ENCODE results near the gene WDR11.
"Not testable (repeated sequence)": the region's sequence is repeated elsewhere in the genome, so short reads cannot be mapped to it uniquely, and the experiment has no call there.

The WDR11 gene

DNA sequence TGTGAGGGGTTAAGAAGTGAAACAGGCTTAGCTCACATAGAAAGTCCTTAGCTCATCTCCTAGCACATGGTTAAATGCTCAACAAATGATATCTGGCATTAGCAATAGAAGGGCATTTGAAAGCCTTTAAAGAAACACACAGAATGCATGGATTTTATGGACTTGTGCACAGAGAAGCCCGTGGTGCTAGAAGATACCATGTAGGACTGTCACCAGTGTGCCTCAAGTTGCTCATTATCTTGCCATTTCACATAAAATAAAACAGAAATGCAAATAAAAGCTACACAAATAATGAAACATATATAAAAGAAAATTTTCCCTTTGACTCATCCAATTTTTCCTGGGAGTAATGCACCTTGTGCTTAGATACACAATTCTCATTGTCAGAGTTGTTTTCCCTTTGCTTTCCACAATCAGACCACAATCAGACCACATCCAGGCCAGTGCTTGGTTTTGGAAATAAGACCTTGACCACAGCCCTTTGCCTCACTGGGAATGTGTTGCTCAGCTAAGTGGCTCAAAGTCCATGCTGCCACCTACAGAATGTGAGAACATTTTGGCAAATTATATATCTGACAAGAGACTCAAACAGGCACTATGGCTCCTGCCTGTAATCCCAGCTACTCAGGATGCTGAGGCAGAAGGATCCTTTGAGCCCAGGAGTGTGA is 9.5 kb upstream of the WDR11 start:
- no peak for DNase-seq (ENCODE audit: low spot score)

DNA sequence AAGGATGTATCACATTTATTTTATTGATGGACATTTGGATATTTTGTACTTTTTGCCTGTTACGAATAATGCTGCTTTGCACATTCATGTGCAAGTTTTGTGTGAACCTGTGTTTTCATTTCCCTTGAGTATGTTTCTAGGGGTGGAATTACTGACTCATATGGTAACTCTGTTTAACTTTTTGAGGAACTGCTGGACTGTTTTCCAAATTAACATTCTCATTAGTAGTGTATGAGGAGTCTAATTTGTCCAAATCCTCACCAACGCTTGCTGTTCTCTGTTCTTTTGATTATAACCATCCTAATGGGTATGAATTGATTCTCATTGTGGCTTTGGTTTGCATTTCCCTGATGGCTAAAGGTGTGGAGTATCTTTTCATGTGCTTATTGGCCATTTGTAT is 3.2 kb downstream of the WDR11 start:
- no peak for DNase-seq (ENCODE audit: low spot score)

DNA sequence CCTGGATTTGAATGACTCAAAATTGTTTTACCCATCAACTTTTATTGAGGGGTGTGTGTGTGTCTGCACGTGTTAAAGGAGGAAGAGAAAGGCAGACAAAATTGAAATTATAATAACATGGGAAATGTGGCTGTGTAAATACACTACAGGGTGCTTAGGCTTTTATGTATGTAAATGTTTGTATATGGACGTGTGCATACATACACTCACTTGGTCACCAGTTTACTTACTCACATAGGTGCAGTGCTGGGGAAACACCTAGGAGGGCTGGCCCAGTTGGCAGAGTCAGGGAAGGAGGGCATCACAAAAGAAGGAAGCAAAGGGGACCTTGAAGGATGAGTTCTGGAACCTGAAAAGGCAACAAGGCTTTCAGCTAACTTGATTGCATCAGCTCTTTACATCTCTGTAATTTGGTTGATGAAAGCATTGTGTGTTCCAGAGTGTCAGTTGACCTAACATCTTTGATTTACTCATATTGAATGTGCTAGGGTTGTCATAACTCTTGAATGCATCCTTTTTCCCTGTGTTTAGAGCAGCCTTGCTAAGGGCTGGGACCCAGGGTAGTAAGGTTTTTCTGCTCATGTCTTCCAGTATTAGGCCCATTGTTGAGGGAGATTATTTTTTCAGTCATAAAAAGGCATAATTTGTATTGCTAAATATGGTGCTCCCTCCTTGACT is 10.2 kb downstream of the WDR11 start:
- no peak for DNase-seq (ENCODE audit: low spot score)

DNA sequence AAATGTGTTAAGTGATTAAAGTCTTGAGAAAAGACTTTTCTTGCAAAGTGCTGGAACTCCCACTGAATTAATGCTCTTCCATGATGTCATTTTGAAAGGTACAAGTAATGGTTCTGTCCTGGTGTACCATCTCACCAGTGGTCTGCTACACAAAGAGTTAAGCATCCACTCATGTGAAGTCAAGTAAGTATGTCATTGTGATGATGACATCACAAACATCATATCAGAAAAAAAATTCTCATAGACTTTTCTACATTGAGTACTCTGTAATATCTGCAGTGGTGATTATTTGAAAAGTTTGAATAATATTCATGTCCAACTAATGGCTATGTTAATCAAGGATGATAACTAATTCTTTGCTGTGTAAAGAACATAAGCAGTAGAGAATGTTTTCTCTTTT is 22.6 kb downstream of the WDR11 start:
- no peak for DNase-seq (ENCODE audit: low spot score)

DNA sequence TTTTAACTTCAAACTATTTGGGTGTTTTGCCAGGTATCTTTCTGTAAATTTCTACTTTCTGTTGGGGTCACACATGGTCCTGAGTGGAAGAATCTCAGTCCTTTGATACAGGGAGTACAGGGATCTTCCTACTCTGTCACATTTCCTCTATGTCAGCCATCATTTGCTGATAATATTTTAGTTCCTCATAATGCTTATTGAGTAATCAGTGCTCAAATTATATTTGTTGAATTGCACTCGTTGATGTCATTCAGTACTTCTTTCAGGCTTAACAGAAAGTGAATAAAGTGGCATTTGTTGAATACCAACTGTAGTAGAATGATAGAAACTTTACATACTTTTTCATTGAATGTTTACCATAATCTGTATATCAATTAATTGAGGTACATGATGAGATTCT is 31.9 kb downstream of the WDR11 start:
- no peak for DNase-seq (ENCODE audit: low spot score)

DNA sequence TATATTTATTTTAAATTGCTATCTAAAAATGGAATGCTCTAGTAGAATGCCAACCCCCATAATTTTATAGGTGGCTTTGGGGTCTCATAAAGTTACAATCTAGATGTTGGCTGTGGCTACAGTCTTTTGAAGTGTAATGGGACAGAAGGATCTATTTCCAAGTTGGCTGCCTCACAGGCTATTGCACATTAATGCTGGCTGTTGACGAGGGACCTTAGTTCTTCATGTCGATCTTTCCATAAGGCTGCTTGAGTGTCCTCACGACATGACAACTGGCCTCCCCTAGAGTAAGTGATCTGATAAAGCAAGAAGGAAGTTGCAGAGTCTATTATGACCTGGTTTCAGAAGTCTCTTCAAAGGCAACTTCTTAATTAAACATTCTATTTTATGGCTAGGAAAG is 36.3 kb downstream of the WDR11 start:
- no peak for DNase-seq (ENCODE audit: low spot score)

DNA sequence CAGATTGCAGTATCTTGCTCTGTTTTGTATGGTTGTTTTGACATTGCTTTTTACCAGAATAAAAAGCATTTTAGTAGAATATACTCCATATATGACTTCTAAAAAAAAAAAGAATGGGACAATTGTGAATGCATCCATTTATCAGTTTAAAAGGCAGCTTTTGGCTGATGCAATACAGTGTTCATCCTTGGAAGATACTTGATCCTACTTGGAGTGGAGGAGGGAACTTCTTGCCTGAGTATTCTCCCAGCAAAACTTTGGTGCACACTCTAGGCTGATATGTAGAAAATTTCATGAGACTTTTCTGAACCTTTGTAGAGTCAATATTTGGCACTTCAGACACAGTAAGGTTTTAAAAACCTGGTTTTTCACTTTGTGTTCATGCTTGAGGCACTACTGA is 40.2 kb downstream of the WDR11 start:
- DNase-seq (ENCODE audit: low spot score): no peak

DNA sequence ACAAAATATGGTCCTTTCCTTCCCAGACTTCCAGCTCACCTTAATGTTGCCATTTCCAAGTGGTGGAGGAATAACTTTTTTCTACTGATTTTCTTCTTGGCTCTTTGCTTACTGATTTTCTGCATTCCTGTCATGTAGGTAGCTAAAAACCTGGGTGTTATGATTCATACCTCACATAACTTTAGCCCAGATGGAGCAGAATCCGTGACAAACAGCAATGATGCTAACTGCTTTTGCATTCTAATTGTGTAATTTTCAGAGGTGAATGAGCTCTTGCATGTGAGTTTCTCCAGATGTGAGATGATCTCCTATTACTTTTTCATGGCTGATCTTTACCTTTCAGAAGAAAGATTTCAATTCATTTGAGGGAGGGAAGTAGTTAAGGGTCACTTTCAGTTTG is 43.4 kb downstream of the WDR11 start:
- DNase-seq (ENCODE audit: low spot score): no peak

DNA sequence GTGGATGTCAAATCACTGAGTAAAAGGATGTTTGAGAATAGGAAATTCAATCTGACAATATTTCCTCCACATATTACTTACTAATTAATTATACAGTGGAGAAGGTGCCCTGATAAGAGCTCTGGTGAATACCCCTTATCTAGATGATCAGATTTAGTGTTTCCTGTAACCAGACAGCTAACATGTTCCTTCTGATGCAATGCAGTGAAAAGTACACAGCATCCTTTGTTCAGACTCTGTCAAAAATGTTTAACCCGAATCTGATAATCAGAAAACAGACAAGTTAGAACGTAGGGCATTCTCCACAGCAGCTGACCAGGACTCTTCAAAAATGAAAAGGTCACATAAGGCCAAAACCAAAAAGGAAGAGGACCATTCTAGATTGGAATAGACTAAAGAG is 46.2 kb downstream of the WDR11 start:
- no peak for DNase-seq (ENCODE audit: low spot score)

DNA sequence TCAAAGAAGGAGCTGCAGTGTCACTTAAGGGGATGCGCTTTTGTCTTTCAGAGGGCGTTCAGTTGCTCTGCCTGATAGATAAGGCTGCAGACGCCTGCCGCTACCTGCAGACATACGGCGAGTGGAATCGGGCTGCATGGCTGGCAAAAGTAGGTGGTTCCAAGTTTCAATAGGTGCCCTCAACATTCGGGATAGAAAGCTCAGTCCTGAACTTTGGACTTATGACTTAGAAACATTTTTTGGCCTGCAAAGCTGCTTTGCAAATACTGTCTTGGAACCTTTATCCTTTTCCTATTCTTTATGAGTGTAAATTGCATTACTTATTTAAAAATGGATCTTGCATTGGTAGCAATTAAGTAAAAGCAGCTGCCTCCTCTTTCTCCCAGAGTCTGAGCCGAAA is 54.1 kb downstream of the WDR11 start:
- no peak for DNase-seq (ENCODE audit: low spot score)

DNA sequence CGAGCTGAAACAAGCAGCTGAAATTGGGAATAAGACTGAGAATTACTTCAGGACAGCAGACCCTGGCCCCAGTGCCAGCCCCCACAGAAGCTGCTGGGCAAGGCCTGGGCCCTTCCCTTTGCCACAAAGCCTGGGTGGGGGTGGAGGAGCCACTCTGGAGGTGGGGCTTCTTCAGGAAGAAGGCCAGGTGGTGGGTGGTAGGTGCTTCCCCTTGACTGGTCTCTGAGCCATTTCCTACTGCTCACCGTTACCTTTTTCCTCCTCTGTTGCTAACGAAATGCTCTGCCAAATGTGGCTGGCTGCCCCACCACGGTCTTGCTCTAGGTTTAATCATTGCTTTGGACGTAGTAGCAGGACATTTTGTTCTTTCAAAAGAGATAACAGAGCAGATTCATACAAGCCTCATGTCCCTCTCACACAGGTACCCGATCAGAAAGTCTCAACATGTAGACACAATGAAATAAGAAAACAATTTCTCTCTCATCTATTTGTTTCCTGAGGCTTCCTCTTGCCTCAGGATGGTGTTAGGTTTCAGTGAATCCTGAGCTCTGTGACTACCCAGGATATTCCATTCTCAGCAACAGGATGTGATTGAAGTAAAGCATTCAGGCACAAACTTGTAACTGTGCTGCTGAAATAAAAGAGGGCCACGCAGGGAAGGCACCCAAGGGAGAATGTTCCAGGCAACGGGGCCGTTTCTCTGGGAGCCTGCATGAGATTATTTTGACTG is 66.5 kb downstream of the WDR11 start:
- no peak for DNase-seq (ENCODE audit: low spot score)

DNA sequence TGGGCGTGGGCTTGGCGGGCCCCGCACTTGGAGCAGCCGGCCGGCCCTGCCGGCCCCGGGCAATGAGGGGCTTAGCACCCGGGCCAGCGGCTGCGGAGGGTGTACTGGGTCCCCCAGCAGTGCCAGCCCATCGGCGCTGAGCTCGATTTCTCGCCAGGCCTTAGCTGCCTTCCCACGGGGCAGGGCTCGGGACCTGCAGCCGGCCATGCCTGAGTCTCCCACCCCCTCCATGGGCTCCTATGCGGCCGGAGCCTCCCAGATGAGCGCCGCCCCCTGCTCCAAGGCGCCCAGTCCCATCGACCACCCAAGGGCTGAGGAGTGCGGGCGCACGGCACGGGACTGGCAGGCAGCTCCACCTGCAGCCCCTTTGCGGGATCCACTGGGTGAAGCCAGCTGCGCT is 72.7 kb downstream of the WDR11 start:
- DNase-seq (ENCODE audit: low spot score): not testable (repeated sequence)

DNA sequence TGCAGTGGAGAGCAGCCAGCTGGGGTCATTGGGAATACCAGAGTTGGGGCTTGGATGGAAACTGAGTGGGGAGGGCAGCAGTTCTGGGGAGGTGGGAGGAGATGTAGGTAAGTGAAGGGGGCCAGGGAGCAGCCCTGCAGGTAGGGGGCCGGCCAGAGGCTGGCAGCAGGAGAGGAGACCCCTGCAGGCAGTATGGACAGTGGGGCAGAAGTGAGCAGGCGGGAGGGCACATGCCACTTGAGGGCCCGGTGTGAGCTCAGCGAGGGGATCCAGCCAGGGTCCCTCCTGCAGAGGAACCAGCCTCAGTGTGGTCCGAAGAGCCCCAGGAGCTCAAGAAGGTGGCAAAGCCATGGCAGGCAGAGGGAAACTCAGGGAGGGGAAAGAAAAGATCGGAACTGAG is 75.4 kb downstream of the WDR11 start:
- no peak for DNase-seq (ENCODE audit: low spot score)

DNA sequence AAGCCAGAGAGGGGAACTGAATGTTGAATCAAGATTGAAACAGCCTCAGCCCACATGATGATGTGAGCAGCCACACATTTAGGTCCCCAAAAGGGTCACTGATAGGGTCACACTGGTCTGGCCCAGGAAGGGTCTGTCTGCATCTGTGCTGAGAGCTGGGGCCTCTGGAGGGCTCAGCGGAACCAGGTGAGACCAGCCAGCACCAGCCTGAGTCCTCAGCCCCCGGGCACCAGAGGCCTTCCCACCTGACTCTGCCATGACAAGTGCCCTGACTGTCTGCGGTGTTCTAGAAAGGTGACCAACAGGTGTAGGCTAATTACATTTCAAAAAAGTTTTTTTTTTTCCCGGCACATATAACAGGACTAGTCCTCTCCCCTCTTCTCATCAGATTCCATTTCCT is 76.2 kb downstream of the WDR11 start:
- no peak for DNase-seq (ENCODE audit: low spot score)

DNA sequence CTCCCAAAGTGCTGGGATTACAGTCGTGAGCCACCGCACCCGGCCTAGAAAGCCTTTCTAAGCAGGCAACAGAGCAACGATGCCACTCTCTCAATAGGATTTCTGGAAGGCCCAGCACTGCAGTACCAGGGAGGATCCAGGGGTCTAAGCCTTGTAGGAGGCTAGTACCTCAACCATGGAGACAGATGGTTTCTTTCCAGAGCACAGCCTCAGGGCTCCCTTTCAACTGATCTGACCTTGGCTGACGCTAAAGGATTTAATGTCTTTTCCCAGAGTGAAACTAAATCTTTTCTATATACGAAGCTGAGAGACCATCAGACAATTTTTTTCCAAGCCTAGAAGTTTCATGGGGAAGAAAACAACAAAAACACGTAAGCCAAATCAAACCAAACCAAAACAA is 78.0 kb downstream of the WDR11 start:
- no peak for DNase-seq (ENCODE audit: low spot score)

DNA sequence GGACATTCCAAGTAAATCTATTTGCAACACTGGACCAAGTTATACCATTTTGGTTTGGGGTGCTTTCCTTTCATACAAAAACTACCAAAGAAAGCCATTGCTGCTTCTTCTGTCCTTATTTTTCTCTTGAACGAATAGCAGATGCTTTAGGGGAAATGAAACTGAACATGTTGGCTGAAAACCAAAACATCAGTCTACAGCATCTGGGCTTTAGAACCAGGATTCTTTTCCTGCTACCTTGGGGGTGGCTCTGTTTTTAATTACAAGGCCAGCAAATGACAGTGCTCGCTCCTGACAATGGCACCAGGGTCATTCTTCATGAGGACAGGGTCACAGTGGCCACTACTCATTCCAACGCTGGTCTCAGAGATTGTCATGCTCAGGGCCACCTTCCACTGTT is 80.3 kb downstream of the WDR11 start:
- DNase-seq (ENCODE audit: low spot score): peak; percentile 19

DNA sequence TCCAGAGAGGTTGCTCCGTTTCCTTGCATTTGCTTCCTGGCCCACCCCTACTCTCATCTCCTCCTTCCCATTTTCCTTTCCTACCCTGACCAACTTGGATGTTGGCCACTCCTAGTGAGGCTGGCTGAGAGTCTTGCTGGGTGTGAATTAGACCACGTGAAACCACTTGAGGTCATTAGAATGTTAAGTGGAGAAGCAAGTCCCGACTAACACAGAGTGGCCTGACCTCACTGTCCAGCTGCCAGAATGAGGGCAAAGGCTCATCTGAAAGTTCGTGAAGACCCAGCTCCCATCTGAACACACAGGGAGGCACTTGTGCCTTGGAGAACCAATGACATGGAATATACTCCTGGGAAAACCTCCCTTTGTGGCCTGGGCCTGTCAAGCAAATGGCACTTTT is 80.8 kb downstream of the WDR11 start:
- DNase-seq (ENCODE audit: low spot score): no peak

DNA sequence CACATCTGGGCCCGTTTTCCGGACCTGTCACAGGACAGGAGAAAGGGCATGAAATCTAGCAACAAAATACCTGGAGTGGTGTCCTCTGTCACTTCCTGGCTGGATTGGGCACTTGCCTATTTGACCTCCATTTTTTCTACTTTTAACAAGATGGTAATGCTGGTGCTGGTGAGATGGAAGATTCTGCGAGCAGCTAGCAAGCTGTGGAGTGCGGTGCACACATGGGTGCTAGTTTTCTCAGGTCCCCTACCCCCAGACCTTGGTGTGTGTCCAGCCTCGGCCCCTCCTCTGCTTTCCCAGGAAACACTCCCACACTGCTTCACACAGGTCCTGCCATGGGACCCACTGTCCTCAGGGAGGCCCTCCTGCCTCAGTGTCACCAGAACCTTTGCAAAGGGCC is 87.7 kb downstream of the WDR11 start:
- DNase-seq (ENCODE audit: low spot score): no peak

DNA sequence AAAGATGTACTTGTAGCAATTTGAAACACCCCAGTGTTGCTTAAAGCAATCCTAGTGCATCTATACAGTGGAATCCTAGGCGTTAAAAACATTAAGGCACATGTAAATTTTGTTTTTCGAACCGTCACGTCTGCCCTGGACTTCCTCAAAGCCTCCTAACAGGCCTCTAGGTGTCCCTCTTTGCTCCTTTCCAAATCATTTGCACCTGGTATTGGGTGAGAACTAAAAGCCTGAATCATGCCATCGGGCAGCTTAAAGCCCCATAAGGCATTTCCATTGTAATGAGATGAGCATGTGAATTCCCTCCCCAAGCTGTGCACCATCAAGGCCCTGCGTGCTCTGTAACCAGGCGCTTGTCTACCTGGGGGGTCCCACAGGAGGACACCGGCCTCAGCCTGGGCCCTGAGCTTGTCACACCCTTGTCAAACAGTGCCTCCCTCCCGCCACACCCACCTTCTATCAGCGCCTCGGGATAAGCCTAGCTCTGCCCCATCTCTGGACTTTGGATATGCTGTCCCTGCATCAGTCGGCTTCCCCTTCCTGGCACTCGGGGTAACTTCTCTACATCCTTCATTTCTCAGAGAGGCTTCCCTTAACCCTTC is 89.2 kb downstream of the WDR11 start:
- peak; percentile 9 for DNase-seq (ENCODE audit: low spot score)

DNA sequence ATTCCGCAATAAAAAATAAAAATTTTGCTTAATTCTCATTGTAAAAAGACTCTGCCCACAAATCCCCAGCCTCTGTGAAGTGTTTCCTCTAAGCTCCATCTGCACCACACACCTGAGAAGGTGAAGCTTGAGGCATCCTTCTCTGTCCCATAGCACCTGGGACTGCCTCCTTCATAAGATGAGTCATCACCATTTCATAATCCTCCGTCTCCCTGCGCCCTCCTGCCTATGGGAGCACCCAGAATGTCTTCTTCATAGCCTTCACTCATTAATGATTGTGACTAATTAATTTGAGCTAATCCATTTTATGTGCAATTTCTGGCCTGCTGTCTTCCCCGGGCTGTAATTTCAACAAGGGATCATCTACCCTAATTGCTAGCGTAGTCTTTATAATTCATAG is 90.3 kb downstream of the WDR11 start:
- no peak for DNase-seq (ENCODE audit: low spot score)

DNA sequence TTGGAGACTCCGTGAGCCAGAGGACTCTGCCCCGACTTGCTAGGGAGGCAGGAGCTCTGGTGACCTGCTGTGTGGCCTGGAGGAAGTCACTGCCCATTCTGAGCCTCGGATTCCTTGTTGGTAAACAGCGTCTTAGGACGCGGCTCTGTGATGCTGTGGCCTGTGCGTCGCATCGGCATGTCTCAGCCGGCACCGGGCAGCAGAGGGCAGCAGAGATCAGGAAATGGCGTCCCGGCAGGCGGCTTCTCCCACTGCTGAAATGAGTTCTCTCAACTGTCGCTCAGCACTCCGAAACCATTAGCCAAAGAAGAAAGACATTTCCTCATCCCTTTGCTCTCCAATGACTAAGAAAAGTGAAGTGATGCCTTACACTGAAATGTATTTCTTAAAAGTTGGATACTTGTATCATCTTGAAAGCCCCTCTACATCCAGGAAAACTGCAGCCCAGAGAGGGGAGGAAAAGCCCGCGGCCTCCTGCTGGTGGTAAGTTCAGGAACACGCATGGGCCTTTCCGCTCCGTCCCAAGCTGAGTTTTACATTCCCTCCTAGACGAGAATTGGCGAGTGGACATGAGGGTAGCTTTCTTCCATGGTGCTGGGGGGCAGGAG is 91.7 kb downstream of the WDR11 start:
- DNase-seq (ENCODE audit: low spot score): peak; percentile 80

DNA sequence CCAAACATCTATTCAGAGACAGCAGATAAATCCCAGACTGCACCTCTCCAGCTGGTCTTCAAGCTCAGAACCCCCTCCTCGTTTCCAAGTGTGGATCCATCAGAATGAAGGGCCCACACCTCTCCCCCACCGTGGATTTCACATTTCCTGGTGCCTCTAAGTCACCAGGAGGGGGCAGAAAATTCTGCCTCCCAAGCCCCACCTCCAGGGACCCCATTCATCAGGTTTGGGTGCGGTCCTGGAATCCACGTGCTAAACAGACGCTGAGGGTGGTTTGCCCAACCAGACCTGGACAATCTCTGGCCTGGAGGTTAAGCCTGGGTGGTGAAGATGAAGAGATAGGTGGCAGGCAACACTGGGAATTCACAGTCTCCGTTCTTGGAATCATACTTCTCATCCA is 92.4 kb downstream of the WDR11 start:
- DNase-seq (ENCODE audit: low spot score): no peak
